Stomach smooth muscle (tissue), 2 donors: ENCODE data around the gene LTB4R2.

Experiments
- H3K27ac ChIP-seq: one replicate; pipeline ENCODE4 v1.7.0; 2013; ENCODE audit warnings: mild to moderate bottlenecking, low read length, inconsistent platforms
- H3K27me3 ChIP-seq, 2 donors: one replicate each; pipeline ENCODE4 v1.7.0; 2013; ENCODE audit warnings: low read length in 2 of 2; ENCODE audit not compliant: insufficient read depth in 2 of 2, control insufficient read depth in 1 of 2
- H3K36me3 ChIP-seq, 2 donors: one replicate each; pipeline ENCODE4 v1.7.0; 2013; ENCODE audit warnings: low read length in 2 of 2; ENCODE audit not compliant: control insufficient read depth in 2 of 2, insufficient read depth in 2 of 2
- H3K4me1 ChIP-seq: one replicate; pipeline ENCODE4 v1.7.0; 2013; ENCODE audit warnings: low read length; ENCODE audit not compliant: control insufficient read depth, insufficient read depth
- H3K4me3 ChIP-seq, 2 donors: one replicate each; pipeline ENCODE4 v1.7.0; 2013; ENCODE audit warnings: low read length in 2 of 2
- H3K9ac ChIP-seq, 2 donors: one replicate each; pipeline ENCODE4 v1.7.0; 2013; ENCODE audit warnings: low read length in 2 of 2, mild to moderate bottlenecking in 1 of 2
- H3K9me3 ChIP-seq, 2 donors: one replicate each; pipeline ENCODE4 v1.7.0; 2013; ENCODE audit warnings: low read length in 2 of 2; ENCODE audit not compliant: control insufficient read depth in 2 of 2
- donor health status: healthy.
- donor health status: Pancreatic carcinoma.

LTB4R2 gene

GRCh38 chr14:24309538-24310264 lies at the start of gene LTB4R2:
LTB4R2 (plus strand) TSS chr14:24310140; CDS start chr14:24310665, 525 bp downstream.
- H3K36me3 ChIP-seq: peaks cover 21 to 27% of the 10 kb centered on the region in 2 donors
- H3K27me3 ChIP-seq: no peaks in the 10 kb centered on the region
- H3K9ac ChIP-seq: peak within 1 kb of the TSS; percentile 61 to 71
- H3K4me1 ChIP-seq: peaks cover 23% of the 10 kb centered on the region
- H3K9me3 ChIP-seq: no peaks in the 10 kb centered on the region
- H3K27ac ChIP-seq: peak within 1 kb of the TSS; percentile 58
- peak within 1 kb of the TSS; percentile 67 to 79 for H3K4me3 ChIP-seq

- Histone ChIP-seq H3K36me3 (peaks cover 0 to 3% of the 10 kb centered on the region in 2 donors), H3K27ac (no peak overlapping the region), H3K9me3 (no peaks in the 10 kb centered on the region)
These were observed 49.2 kb upstream of the LTB4R2 start for GRCh38 chr14:24260780-24261157.

GRCh38 chr14:24261256-24261968 lies 48.5 kb upstream of the LTB4R2 start:
- Histone ChIP-seq H3K27ac (no peak overlapping the region), H3K4me3 (no peak overlapping the region), H3K9ac (no peak overlapping the region)

More at GRCh38 chr14:24260780-24261157, 49.2 kb upstream of the LTB4R2 start:
- Histone ChIP-seq H3K9ac (no peak overlapping the region), H3K4me3 (no peak overlapping the region), H3K4me1 (no peaks in the 10 kb centered on the region), H3K27me3 (no peaks in the 10 kb centered on the region)

GRCh38 chr14:24261969-24262327 lies 48.0 kb upstream of the LTB4R2 start:
- Histone ChIP-seq H3K36me3 (peaks cover 0 to 11% of the 10 kb centered on the region in 2 donors), H3K4me3 (no peak overlapping the region), H3K9me3 (no peaks in the 10 kb centered on the region), H3K27me3 (no peaks in the 10 kb centered on the region), H3K9ac (no peak overlapping the region), H3K4me1 (no peaks in the 10 kb centered on the region), H3K27ac (no peak overlapping the region)

More at GRCh38 chr14:24261256-24261968, 48.5 kb upstream of the LTB4R2 start:
- H3K36me3 ChIP-seq: peaks cover 0 to 8% of the 10 kb centered on the region in 2 donors
- no peaks in the 10 kb centered on the region for H3K9me3 ChIP-seq
- H3K4me1 ChIP-seq: no peaks in the 10 kb centered on the region
- no peaks in the 10 kb centered on the region for H3K27me3 ChIP-seq

- Histone ChIP-seq H3K9me3 (no peaks in the 10 kb centered on the region), H3K4me1 (no peaks in the 10 kb centered on the region), H3K27me3 (no peaks in the 10 kb centered on the region), H3K27ac (no peak within 1 kb of the TSS), H3K4me3 (no peak within 1 kb of the TSS), H3K9ac (no peak within 1 kb of the TSS), H3K36me3 (peaks cover 4 to 14% of the 10 kb centered on the region in 2 donors)
These were observed 46.9 kb upstream of the LTB4R2 start, which contains the start of gene TGM1 for GRCh38 chr14:24262821-24263733. TGM1 (minus strand) TSS chr14:24263177; CDS start chr14:24262352, 825 bp downstream.

GRCh38 chr14:24263848-24264247 lies 46.1 kb upstream of the LTB4R2 start:
- no peak overlapping the region for H3K9ac ChIP-seq
- H3K9me3 ChIP-seq: no peaks in the 10 kb centered on the region
- no peak overlapping the region for H3K4me3 ChIP-seq
- H3K4me1 ChIP-seq: no peaks in the 10 kb centered on the region
- peaks cover 4 to 16% of the 10 kb centered on the region in 2 donors for H3K36me3 ChIP-seq
- H3K27me3 ChIP-seq: no peaks in the 10 kb centered on the region
- H3K27ac ChIP-seq: no peak overlapping the region

- Histone ChIP-seq H3K36me3 (peaks cover 4 to 17% of the 10 kb centered on the region in 2 donors), H3K27ac (no peak overlapping the region), H3K9ac (no peak overlapping the region), H3K4me1 (no peaks in the 10 kb centered on the region), H3K9me3 (no peaks in the 10 kb centered on the region), H3K4me3 (no peak overlapping the region), H3K27me3 (no peaks in the 10 kb centered on the region)
These were observed 45.6 kb upstream of the LTB4R2 start for GRCh38 chr14:24264298-24264697.

- peaks cover 5% of the 10 kb centered on the region for H3K4me1 ChIP-seq
- no peaks in the 10 kb centered on the region for H3K27me3 ChIP-seq
- H3K9me3 ChIP-seq: no peaks in the 10 kb centered on the region
- peaks cover 4 to 17% of the 10 kb centered on the region in 2 donors for H3K36me3 ChIP-seq
- H3K27ac ChIP-seq: no peak overlapping the region
- no peak overlapping the region for H3K9ac ChIP-seq
- H3K4me3 ChIP-seq: no peak overlapping the region
These were observed 43.3 kb upstream of the LTB4R2 start for GRCh38 chr14:24266344-24267244.

- Histone ChIP-seq H3K27ac (no peak overlapping the region), H3K36me3 (peaks cover 4 to 17% of the 10 kb centered on the region in 2 donors), H3K4me1 (peaks cover 9% of the 10 kb centered on the region), H3K9ac (no peak overlapping the region), H3K4me3 (no peak overlapping the region), H3K27me3 (no peaks in the 10 kb centered on the region), H3K9me3 (no peaks in the 10 kb centered on the region)
These were observed 42.4 kb upstream of the LTB4R2 start for GRCh38 chr14:24267516-24267915.
